Natural killer cell (primary cell): ENCODE data around the gene SLC9A1. TPM values are rescaled to one million over a fixed set of nuclear protein-coding genes. Genes with fewer than 3 reads are reported as not detected.
A peak's percentile ranks its signal among the peaks of the same experiment; 100 is the strongest.

Experiments used
- ATAC-seq, 3 donors: fragments of 150-1000 bp in 2 of 3; fragments of 200-7000 bp in 1 of 3; cut with Tn5 transposase; 1 replicate in 1 of 3; 2 replicates in 2 of 3; pipeline ENCODE4 v1.10.0; 2021; ENCODE audit warnings: mild to moderate bottlenecking in 2 of 3, moderate library complexity in 2 of 3
- DNase-seq, 2 donors: peaks; one replicate each; pipeline versions ENCODE4 v3.0.0 to v3.0.0-alpha.2; 2013 to 2021; ENCODE audit warnings: mixed read lengths in 1 of 2
- H3K27ac ChIP-seq: one replicate; pipeline ENCODE4 v1.5.1; 2013; ENCODE audit warnings: mild to moderate bottlenecking, low read length
- H3K27me3 ChIP-seq: one replicate; pipeline ENCODE4 v1.6.1; 2013; ENCODE audit warnings: low read length; ENCODE audit not compliant: control insufficient read depth, insufficient read depth
- H3K36me3 ChIP-seq: one replicate; pipeline ENCODE4 v1.6.1; 2013; ENCODE audit warnings: low read length; ENCODE audit not compliant: control insufficient read depth, insufficient read depth
- H3K4me1 ChIP-seq: one replicate; pipeline ENCODE4 v1.6.1; 2013; ENCODE audit warnings: low read length; ENCODE audit not compliant: control insufficient read depth, insufficient read depth
- H3K4me3 ChIP-seq: one replicate; pipeline ENCODE4 v1.5.1; 2013; ENCODE audit warnings: low read length
- H3K9me3 ChIP-seq: one replicate; pipeline ENCODE4 v1.6.1; 2013; ENCODE audit warnings: low read length; ENCODE audit not compliant: control insufficient read depth, insufficient read depth
- H3K27ac Mint-ChIP-seq, 2 donors: one replicate each; pipeline ENCODE4 v1.8.0; 2022; ENCODE audit warnings: mild to moderate bottlenecking in 2 of 2, mixed read lengths in 2 of 2, moderate library complexity in 1 of 2
- H3K27me3 Mint-ChIP-seq, 2 donors: one replicate each; pipeline ENCODE4 v1.8.0; 2022; ENCODE audit warnings: low read depth in 2 of 2, mixed read lengths in 2 of 2
- H3K36me3 Mint-ChIP-seq: one replicate; pipeline ENCODE4 v1.8.0; 2022; ENCODE audit warnings: mixed read lengths
- H3K4me1 Mint-ChIP-seq, 2 donors: one replicate each; pipeline ENCODE4 v1.8.0; 2022; ENCODE audit warnings: mixed read lengths in 2 of 2
- H3K4me3 Mint-ChIP-seq: one replicate; pipeline ENCODE4 v1.8.0; 2022; ENCODE audit warnings: mild to moderate bottlenecking, moderate library complexity, mixed read lengths
- H3K9me3 Mint-ChIP-seq, 2 donors: one replicate each; pipeline ENCODE4 v1.8.0; 2022; ENCODE audit warnings: mixed read lengths in 2 of 2
- CTCF ChIP-seq: fragments of 200-600 bp; IDR thresholded peaks from one replicate; pipeline ENCODE4 v1.8.0; 2022; ENCODE audit warnings: antibody characterized with exemption
- WGBS: methylation state at CpG from one replicate; pipeline ENCODE4 v1.1.7; 2013; ENCODE audit warnings: missing lambda C conversion rate; ENCODE audit not compliant: insufficient coverage; 5-methylcytosine and 5-hydroxymethylcytosine counted together
- intact Hi-C: fragments of 100-400 bp; cut with micrococcal nuclease; formaldehyde crosslinking; loops from one replicate; pipeline ENCODE4 v1.14.2; 2022
- total RNA-seq, 4 donors: library from RNA; stranded (reverse); fragments of 120-200 nt in 1 of 4; gene quantifications; one replicate each; pipeline versions ENCODE4 v1.2.3 to v1.2.4, GENCODE V29; 2013 to 2022

SLC9A1 gene
- total RNA-seq, 3 donors from 2014 or later (not counting 1 experiment from before 2014, with no cell fraction given) = 26.5 to 37.4 (median 29.4) TPM

DNA sequence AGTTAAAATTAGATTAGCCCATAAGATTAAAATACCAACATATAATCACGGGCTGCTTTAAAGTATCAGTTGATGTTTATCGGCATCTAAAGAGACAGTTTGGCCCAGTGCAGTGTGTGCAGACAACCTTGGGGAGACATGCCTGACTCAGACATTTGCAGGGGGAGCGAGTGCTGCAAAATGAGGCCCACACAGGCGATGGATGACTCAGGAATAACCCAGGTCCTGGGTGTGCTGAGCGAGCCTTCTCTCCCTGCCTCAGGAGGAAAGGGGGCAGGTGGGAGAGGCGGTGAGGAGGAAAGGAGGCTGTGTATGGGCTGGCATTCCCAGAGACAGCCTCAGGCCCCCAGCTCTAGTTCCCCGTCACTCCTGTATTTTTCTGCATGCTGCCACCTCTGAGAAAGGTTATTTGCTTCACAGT is 9.0 kb downstream of the SLC9A1 start:
- Mint-ChIP-seq H3K9me3 (no peaks in the 10 kb centered on the region), H3K4me3 (no peak overlapping the region), H3K36me3 (no peaks in the 10 kb centered on the region), H3K27me3 (no peaks in the 10 kb centered on the region), H3K4me1 (peaks cover 31 to 43% of the 10 kb centered on the region in 2 donors), H3K27ac (no peak overlapping the region)
- Histone ChIP-seq H3K36me3 (no peaks in the 10 kb centered on the region), H3K4me3 (no peak overlapping the region), H3K27ac (no peak overlapping the region), H3K27me3 (no peaks in the 10 kb centered on the region), H3K4me1 (no peaks in the 10 kb centered on the region), H3K9me3 (no peaks in the 10 kb centered on the region)
- intact Hi-C loops = no loop called here
- DNase-seq (no peak), ATAC-seq (no peak)
- 97% methylated on average over 7 of the region's 7 CpGs for WGBS
- TF ChIP-seq CTCF = no peak

DNA sequence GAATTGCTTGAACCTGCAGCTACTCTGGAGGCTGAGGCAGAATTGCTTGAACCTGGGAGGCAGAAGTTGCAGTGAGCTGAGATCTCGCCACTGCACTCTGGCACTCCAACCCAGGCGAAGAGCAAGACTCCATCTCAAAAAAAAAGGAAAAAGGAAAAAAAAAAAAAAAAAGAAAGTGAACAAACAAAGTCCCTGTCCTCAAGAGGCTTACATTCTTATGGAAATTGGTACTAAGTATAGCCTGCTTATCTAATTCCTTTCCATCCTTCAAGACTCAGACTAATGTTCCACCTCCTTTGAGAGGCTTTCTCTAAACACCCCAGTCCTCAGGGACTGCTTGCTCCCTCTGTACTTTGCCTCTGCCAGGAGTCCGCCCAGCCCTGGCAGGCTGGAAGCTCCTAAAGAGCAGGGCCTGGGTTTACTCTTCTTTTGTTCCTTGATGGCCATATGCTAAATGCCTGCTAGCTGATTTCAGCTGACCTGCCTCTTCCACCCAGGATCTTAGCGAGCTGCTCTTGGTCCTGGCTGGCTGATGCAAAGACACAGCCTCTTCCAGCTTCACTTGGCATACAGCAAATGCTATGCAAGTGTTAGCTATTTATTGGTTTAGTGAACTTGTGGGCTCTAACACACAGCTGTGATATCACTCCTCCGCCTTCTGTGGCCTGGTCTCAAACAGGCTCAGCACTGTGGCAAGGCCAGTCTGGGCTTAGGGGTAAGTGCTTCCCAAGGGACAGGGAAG is 9.8 kb downstream of the SLC9A1 start:
- Histone ChIP-seq H3K4me1 (no peaks in the 10 kb centered on the region), H3K27ac (no peak overlapping the region), H3K27me3 (no peaks in the 10 kb centered on the region), H3K9me3 (no peaks in the 10 kb centered on the region), H3K36me3 (no peaks in the 10 kb centered on the region), H3K4me3 (no peak overlapping the region)
- no peaks in the 10 kb centered on the region for H3K27me3 Mint-ChIP-seq
- H3K36me3 Mint-ChIP-seq = no peaks in the 10 kb centered on the region
- no peaks in the 10 kb centered on the region for H3K9me3 Mint-ChIP-seq
- peak in 1 of 3 donors; percentile 26 for ATAC-seq
- no peak for DNase-seq
- no peak overlapping the region for H3K4me3 Mint-ChIP-seq
- no peak overlapping the region for H3K27ac Mint-ChIP-seq
- 94% methylated on average over 5 of the region's 5 CpGs for WGBS
- intact Hi-C loops = no loop called here
- H3K4me1 Mint-ChIP-seq = peaks cover 29 to 42% of the 10 kb centered on the region in 2 donors
- no peak for TF ChIP-seq CTCF

- Histone ChIP-seq H3K9me3 (no peaks in the 10 kb centered on the region), H3K27ac (no peak overlapping the region), H3K4me3 (no peak overlapping the region), H3K36me3 (no peaks in the 10 kb centered on the region), H3K27me3 (no peaks in the 10 kb centered on the region), H3K4me1 (no peaks in the 10 kb centered on the region)
- H3K27ac Mint-ChIP-seq = no peak overlapping the region
- peaks cover 25 to 35% of the 10 kb centered on the region in 2 donors for H3K4me1 Mint-ChIP-seq
- DNase-seq (no peak), ATAC-seq (no peak)
- H3K9me3 Mint-ChIP-seq = no peaks in the 10 kb centered on the region
- intact Hi-C loops = no loop called here
- H3K27me3 Mint-ChIP-seq = no peaks in the 10 kb centered on the region
- H3K36me3 Mint-ChIP-seq = no peaks in the 10 kb centered on the region
- no peak overlapping the region for H3K4me3 Mint-ChIP-seq
- WGBS = 97% methylated on average over 9 of the region's 9 CpGs
- no peak for TF ChIP-seq CTCF
Observed at GRCh38 chr1:27144049-27144748, 10.7 kb downstream of the SLC9A1 start.
